Smooth muscle cell (in vitro differentiated cells): ENCODE measurements around the gene GALNT6. TPM values are rescaled to one million over a fixed set of nuclear protein-coding genes. Genes with fewer than 3 reads are reported as not detected.

Experiments used
- DNase-seq: peaks from one replicate; lab custom pipeline; 2025; ENCODE audit not compliant: unreplicated experiment; lab: John Stamatoyannopoulos, UW
- H2AFZ ChIP-seq: fragments of 200-600 bp; sonication (generic); 2 replicates; pipeline ENCODE4 v1.6.0; 2016; ENCODE audit warnings: antibody characterized with exemption, low read depth, mild to moderate bottlenecking
- H3F3A ChIP-seq: fragments of 200-600 bp; sonication (generic); 2 replicates; pipeline ENCODE4 v1.6.0; 2017; ENCODE audit warnings: antibody characterized with exemption, low read depth
- H3K27ac ChIP-seq: fragments of 200-600 bp; sonication (generic); 2 replicates; pipeline ENCODE4 v1.5.1; 2016; ENCODE audit warnings: low read depth, mild to moderate bottlenecking
- H3K27me3 ChIP-seq: fragments of 200-600 bp; sonication (generic); 2 replicates; pipeline ENCODE4 v1.6.1; 2016; ENCODE audit warnings: low read depth, mild to moderate bottlenecking
- H3K36me3 ChIP-seq: fragments of 200-600 bp; sonication (generic); 2 replicates; pipeline ENCODE4 v1.5.1; 2016; ENCODE audit warnings: low read depth
- H3K4me1 ChIP-seq: fragments of 200-600 bp; sonication (generic); 2 replicates; pipeline ENCODE4 v1.5.1; 2016; ENCODE audit warnings: low read depth
- H3K4me2 ChIP-seq: fragments of 200-600 bp; sonication (generic); 2 replicates; pipeline ENCODE4 v1.6.0; 2016; ENCODE audit warnings: mild to moderate bottlenecking
- H3K4me3 ChIP-seq: fragments of 200-600 bp; sonication (generic); 2 replicates; pipeline ENCODE4 v1.5.1; 2016; ENCODE audit warnings: mild to moderate bottlenecking
- H3K79me2 ChIP-seq: fragments of 200-600 bp; sonication (generic); 2 replicates; pipeline ENCODE4 v1.6.0; 2016; ENCODE audit warnings: low read depth, mild to moderate bottlenecking
- H3K9ac ChIP-seq: fragments of 200-600 bp; sonication (generic); 2 replicates; pipeline ENCODE4 v1.6.0; 2016; ENCODE audit warnings: low read depth
- H3K9me3 ChIP-seq: fragments of 200-600 bp; sonication (generic); replicated peaks from 2 replicates; pipeline ENCODE4 v1.5.1; 2016; ENCODE audit warnings: low read depth
- H4K20me1 ChIP-seq: fragments of 200-600 bp; sonication (generic); 2 replicates; pipeline ENCODE4 v1.6.0; 2016; ENCODE audit warnings: low read depth
- CTCF ChIP-seq: fragments of 200-600 bp; sonication (generic); IDR thresholded peaks from 2 replicates; pipeline ENCODE4 v1.5.1; 2017; ENCODE audit warnings: borderline replicate concordance, mild to moderate bottlenecking, antibody characterized with exemption; ENCODE audit not compliant: insufficient read depth, poor library complexity, severe bottlenecking
- WGBS: methylation state at CpG from one replicate; pipeline ENCODE4 v1.1.7; 2016; ENCODE audit warnings: low lambda C conversion rate; 5-methylcytosine and 5-hydroxymethylcytosine counted together
- polyA plus RNA-seq: library from polyadenylated mRNA; unstranded; fragments of >200 nt; fragmentation: Nextera tagmentation; extraction: Ambion mirVana; gene quantifications from 2 replicates; pipeline ENCODE4 v1.2.1, GENCODE V29; 2016
- total RNA-seq: library from RNA; depleted of rRNA; stranded (reverse); fragments of >200 nt; gene quantifications from 2 replicates; pipeline ENCODE4 v1.2.3, GENCODE V29; 2014

The GALNT6 gene
- total and polyA plus RNA-seq, 2 experiments from 2014 or later, result 7.8 to 55.6 TPM

GRCh38 chr12:51388069-51388799 lies 3.0 kb downstream of the GALNT6 start:
- DNase-seq, result no peak

GRCh38 chr12:51386351-51386750 lies 4.9 kb downstream of the GALNT6 start:
- Histone ChIP-seq H2AFZ (no peak overlapping the region), H3F3A (peaks cover 4% of the 10 kb centered on the region), H3K4me1 (peaks cover 9% of the 10 kb centered on the region), H3K27ac (no peak overlapping the region), H3K36me3 (no peaks in the 10 kb centered on the region), H3K9me3 (no peaks in the 10 kb centered on the region), H3K4me2 (no peak overlapping the region), H3K9ac (no peak overlapping the region), H4K20me1 (no peaks in the 10 kb centered on the region), H3K4me3 (no peak overlapping the region), H3K79me2 (no peaks in the 10 kb centered on the region), H3K27me3 (no peaks in the 10 kb centered on the region)
- no peak for DNase-seq
- WGBS, result 78% methylated on average over 4 of the region's 4 CpGs
- TF ChIP-seq CTCF, result no peak

More at GRCh38 chr12:51388069-51388799, 3.0 kb downstream of the GALNT6 start:
- TF ChIP-seq CTCF, result no peak
- Histone ChIP-seq H3F3A (peaks cover 7% of the 10 kb centered on the region), H3K27me3 (no peaks in the 10 kb centered on the region), H4K20me1 (no peaks in the 10 kb centered on the region), H3K9ac (peak overlapping the region; percentile 13), H3K4me2 (peak overlapping the region; percentile 39), H3K79me2 (no peaks in the 10 kb centered on the region), H3K27ac (peak overlapping the region; percentile 55), H3K4me1 (peaks cover 8% of the 10 kb centered on the region), H2AFZ (peak overlapping the region; percentile 47), H3K9me3 (no peaks in the 10 kb centered on the region), H3K4me3 (no peak overlapping the region), H3K36me3 (no peaks in the 10 kb centered on the region)
- WGBS, result 41% methylated on average over 10 of the region's 10 CpGs

- WGBS, result 61% methylated on average over 6 of the region's 6 CpGs
- no peak overlapping the region for H2AFZ ChIP-seq
Measured at GRCh38 chr12:51383269-51383905, 7.8 kb downstream of the GALNT6 start.

More at GRCh38 chr12:51383269-51383905, 7.8 kb downstream of the GALNT6 start:
- Histone ChIP-seq H3K36me3 (no peaks in the 10 kb centered on the region), H3K79me2 (no peaks in the 10 kb centered on the region), H3K4me2 (no peak overlapping the region), H3K9ac (no peak overlapping the region), H3K4me1 (peaks cover 9% of the 10 kb centered on the region), H4K20me1 (no peaks in the 10 kb centered on the region), H3K27ac (no peak overlapping the region), H3F3A (no peaks in the 10 kb centered on the region), H3K9me3 (no peaks in the 10 kb centered on the region), H3K27me3 (no peaks in the 10 kb centered on the region), H3K4me3 (no peak overlapping the region)
- DNase-seq, result no peak
- no peak for TF ChIP-seq CTCF
